ENCODE results near the gene PRAF2.
A peak's percentile ranks its signal among the peaks of the same experiment; 100 is the strongest.

Gene PRAF2

DNA sequence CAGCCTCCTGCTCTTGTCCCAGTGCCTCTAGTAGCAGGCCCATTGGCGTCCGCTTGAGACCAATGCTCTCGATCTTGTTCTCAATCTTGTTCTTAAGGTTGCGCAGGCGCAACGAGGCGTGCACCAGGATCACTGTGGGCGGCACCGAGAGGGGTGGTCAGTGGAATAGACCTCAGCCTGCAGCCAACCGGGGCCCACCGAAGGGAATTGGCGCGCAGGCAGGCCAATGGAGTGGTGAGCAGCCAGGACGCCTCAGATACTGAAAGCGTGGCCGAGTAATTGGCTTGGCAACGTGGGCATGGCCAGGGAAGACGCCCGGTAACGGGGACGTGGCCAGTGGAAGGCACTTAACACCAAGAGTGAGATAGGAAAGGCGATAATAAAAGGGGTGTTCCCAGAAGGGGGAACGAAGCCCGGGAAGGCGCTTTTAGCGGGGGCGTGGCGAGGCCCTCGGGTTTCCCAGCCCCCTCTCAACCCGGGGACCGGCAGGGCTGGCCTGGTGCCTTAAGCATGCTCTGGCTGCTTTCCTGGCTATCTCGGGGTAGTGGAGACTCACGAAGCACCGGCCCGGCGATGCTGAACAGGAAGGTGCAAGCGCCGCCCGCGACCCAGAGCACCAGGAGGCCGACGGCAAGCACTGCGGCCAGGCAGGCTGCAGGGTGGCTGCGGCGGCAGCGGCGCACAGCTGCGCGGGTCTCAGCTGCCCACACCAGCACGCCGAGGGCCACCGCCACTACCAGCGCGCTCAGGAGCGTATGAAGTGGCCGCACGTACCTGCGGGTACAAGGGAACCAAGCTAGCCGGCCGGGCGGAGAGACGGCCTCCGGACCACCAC, 1.7 kb downstream of the PRAF2 start:
- no peak for DNase-seq

DNA sequence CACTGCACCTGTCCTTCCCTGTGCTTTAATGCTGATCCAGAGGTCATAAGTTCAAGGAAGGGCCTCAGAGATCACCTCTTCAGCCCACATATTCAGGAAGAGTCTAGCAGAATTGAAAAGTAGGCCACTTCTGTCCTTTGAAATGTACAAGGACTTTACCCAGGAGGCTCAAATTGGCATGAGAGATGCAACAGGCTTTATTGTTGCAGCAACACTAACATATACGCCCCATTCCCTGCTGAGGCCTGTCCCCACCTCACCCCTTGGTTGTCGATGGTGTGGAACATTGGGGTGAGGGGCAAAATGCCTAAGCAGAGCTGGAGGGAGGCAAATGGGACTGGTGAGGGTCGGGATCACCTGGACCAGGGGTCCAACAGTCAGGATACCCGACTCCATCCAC, 2.8 kb downstream of the PRAF2 start:
- DNase-seq: no peak

DNA sequence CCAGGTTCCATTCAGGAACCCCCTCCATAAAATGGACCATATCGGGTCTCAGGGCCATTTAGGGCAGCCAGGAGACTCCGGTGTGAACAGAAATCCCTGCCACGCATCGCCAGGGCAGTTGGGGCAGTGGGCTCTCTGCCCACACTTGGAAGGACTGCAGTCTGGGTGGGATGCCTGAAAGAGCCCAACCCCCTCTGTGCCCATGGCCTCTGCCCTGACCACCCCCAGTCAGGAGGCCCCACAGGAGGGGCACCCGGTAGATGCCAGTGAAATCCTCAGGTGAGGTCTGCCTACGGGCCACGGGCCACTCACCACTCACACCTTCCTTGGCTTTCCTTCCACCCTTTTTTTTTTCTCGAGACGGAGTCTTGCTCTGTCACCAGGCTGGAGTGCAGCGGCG, 4.8 kb downstream of the PRAF2 start:
- no peak for DNase-seq

DNA sequence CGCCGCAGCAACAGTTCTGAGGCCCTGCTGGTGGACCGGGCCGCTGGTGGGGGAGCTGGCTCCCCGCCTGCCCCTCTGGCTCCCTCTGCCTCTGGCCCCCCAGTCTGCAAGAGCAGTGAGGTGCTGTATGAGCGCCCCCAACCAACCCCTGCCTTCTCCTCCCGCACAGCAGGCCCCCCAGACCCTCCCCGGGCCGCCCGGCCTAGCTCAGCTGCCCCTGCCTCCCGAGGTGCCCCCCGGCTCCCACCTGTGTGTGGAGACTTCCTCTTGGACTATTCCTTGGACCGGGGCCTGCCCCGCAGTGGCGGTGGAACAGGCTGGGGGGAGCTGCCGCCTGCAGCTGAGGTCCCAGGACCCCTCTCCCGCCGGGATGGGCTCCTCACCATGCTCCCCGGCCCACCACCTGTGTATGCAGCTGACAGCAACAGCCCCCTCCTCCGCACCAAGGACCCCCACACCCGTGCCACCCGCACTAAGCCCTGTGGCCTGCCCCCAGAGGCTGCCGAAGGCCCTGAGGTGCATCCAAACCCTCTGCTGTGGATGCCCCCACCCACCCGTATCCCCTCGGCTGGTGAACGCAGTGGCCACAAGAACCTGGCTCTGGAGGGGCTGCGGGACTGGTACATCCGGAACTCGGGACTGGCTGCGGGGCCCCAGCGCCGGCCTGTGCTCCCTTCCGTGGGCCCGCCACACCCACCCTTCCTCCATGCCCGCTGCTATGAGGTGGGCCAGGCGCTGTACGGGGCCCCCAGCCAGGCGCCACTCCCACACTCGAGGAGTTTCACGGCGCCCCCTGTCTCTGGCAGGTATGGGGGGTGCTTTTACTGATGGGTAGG, 6.3 kb downstream of the PRAF2 start:
- no peak for DNase-seq

DNA sequence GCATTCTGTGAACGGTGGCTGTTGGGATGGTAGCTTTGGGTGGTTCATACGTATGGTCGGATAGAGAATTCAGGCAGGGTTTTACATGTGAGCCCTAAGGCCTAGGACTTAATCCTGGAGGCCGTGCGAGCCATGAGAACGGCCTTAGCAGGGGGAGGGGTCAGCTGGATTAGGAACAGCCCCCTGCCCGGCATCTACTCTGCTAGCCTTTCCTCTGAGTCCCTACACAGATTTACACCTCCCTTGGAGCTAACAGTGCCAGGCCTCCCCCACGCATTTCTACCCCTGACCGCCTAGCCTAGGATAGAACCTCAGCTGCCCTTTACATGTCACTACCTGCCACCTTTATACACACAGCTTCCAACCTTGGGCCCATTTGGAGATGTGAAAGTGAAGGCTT, 7.1 kb downstream of the PRAF2 start:
- no peak for DNase-seq

DNA sequence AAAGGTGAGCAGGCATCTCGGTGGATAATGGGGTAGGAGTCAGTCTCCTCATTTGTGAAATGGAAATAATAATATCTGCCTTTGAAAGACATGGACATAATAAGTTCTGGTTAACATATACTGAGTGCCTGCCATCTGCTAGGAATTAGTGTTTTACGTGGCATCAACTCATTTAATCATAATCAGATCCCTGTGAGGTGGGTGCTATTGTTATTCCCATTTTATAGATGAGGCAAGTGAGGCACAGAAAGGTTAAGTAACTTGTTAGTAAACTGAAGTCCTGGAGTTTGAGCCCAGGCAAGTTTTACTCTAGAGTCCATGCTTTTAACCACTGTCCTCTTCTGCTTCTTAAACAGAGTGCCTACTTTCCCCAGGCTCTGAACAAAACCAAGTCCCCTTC, 7.5 kb downstream of the PRAF2 start:
- no peak for DNase-seq

DNA sequence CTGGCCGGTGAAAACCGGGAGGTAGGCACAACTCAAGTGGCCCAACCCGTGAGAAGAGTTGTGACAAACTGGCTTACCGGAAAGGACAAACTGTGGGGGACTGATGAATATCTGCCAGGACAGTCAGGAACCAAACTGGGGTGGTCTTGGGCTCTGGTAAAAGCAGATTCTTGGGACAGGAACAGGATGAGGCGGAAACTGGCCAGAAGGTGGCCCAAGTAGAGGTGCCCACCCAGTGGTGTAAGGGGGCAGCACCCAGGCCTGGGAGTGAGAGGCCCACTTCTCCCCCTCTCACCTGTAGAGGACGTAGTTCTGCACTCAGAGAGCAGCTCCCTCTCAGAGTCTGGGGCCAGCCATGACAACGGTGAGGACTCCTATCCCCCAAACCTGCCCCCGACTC, 9.1 kb downstream of the PRAF2 start:
- DNase-seq: no peak

DNA sequence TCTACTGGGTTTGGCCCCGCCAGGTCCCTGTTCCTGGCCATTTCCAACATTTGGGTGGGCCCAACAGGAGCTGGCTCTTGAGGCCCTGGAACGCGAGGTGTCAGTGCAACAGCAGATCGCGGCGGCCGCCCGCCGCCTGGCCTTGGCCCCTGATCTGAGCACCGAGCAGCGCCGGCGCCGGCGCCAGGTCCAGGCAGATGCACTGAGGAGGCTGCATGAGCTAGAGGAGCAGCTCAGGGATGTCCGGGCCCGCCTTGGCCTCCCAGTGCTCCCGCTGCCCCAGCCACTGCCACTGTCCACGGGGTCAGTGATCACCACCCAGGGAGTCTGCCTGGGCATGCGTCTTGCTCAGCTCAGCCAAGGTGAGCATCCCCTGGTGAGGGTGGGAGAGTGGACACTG, 9.5 kb downstream of the PRAF2 start:
- DNase-seq: no peak

DNA sequence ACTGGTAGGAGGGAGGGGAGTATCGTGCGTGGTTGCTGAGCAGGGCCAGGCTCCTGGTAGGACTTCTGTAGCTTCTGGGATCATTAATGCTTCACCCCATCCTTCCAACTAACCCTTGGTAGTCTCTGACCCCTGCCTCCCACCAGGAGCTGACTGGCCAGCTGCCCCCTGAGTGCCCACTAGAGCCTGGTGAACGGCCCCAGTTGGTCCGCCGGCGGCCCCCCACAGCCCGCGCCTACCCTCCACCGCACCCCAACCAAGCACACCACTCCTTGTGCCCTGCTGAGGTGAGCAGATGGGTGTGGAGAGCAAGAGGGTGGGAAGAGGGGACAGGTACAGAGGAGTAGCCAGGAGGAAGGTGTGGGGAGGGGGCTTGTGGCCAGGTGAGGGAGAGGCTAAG, 10.1 kb downstream of the PRAF2 start:
- DNase-seq: no peak

DNA sequence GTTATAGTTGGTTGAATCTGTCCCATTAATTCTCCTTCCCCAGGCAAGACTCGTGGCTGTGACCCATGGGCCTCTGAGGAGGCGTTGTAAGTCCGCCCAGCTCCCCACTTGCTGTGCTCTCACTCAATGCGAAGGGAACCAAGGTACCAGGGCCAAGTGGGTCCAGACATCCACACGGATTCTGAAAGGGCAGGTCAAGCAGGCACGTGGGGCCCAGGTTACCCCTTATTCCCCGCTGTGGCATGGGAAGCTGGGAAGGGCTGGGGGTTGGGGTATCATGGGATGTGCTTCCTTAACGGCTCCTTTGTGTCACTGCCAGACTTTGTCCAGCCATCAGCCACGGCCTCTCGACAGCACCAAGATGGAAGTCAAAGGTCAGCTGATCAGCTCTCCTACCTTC, 11.9 kb downstream of the PRAF2 start:
- DNase-seq: no peak

DNA sequence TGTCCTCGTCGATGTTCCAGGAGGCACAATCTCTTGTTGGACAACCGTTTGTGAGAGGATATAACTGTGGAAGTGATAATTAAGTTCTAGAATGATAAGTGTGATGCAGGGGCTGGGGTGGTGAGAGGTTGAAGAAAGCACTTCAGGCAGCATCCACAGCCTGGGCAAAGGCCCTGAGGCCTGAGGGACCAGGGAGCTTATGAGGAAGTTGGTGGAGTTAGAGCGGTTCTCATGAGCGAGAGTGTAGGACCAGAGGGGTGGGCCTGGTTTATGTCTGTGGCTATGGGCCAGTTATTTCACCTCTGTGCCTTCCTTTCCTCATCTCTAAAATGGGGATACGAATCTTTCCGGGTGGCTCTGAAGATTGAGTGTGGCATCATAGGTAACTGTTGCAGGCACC, 12.3 kb downstream of the PRAF2 start:
- DNase-seq: no peak

DNA sequence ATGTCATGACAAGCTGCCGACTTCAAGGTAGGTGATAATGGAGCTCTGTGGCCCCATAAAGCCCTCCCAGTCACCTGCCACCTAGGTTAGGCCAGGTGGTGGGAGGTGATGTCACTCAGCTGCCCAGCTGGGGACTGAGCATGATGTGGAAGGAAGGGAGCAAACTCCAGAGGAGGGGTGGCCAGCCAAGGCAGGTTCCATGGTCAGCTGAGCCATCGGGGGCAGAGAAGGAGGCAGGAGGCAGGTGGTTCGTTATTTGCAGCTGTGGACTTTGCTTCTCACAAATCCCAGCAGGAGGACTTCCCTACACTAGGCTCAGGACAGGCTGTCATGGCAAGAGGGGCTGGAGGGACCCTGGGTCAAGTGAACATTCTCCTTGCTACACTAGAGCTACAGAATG, 12.9 kb downstream of the PRAF2 start:
- DNase-seq: no peak

DNA sequence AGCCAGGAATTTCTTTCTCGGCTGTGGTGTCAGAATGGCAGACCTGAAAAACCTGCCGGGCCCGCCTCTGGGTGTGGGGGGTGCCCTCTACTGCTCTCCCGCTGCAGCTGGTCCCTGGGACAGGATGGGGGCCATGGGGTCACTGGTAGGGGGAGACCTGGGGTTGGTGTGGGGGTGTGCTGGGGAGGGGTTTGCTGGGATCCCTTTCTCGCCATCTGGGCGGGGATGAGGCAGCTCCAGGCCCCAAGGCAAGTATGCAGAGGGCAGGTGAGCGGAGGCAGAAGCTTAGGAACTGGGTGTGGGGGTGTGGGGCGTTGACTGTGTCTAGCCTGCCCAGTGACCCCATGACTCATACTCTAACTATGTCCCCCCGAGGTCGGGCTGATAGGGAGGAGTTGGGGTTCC, 14.1 kb downstream of the PRAF2 start:
- no peak for DNase-seq

DNA sequence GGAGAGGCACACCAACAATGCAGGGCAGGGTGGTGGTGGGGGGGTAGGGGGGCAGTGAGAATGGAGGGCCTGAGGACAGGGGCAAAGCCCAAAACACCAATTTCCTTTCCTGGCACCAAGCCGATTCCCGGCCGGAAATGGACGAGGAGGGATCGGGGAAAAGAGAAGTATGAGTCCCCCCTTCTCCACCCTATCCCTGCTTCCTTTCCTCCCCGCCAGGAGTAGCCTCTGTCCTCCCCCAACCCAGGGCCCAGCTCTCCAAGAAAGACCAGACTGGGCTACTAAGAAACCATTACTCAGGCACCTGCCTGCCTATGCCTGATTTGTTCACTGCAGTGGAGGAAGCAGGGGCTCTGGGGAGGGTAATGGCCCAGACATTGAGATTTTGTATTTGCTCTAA, 14.6 kb downstream of the PRAF2 start:
- DNase-seq: no peak

DNA sequence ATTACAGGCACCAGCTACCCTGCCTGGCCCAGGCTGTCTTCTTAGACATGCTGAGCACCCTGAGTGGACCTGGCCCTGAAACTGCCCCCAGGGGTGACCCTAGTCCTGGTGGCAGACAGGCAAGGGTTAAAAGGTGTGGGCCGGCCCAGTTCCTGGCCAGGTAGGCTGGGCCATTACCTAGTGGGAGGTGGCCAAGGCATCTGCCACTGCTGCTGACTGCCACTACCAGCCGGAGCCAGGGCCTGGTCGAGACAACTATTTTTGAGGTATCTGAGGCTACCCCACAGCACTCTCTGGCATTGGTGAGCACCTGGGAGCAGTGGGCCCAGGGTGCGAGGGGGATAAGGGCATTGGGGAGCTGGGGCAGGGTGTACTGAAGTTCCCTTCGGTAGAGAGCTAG, 15.0 kb downstream of the PRAF2 start, which contains the start of gene CCDC120:
Gene CCDC120, plus strand, starts transcription at position 206 of the 400 bp plus-strand sequence. CDS start 3,043 bp downstream, outside the sequence.
- DNase-seq: no peak

DNA sequence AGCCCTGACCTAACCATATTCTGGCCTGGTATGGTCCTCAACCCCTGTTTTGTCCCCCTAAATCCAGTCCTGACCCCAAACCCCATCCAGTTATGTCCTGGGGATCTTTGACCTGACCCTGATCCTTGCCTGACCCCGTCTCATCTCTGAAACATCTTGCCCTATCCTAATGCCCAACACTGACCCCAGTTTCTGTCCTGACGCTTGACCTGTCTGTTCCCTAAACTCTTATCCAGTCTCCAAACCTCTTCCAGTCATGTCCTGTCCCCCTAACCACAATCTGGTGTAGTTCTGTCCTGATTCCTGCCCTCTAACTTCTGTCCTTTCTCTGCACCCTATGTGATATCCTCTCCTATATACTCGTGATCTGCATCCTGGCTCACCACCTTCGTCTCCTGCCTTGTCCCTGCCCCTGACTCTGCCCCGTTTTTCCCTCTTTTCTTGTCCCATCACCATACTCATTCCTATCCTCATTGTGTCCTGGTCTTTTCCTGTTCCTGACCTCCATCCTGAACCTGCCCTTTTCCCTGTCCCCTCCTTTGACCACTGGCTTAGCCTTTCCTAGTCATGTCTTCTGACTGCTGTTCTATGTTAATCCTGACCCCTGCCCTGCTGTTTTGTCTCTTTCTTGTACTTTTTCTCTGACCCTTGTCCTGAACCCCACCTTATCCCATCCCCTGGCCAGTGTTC, 19.6 kb downstream of the PRAF2 start:
- no peak for DNase-seq

DNA sequence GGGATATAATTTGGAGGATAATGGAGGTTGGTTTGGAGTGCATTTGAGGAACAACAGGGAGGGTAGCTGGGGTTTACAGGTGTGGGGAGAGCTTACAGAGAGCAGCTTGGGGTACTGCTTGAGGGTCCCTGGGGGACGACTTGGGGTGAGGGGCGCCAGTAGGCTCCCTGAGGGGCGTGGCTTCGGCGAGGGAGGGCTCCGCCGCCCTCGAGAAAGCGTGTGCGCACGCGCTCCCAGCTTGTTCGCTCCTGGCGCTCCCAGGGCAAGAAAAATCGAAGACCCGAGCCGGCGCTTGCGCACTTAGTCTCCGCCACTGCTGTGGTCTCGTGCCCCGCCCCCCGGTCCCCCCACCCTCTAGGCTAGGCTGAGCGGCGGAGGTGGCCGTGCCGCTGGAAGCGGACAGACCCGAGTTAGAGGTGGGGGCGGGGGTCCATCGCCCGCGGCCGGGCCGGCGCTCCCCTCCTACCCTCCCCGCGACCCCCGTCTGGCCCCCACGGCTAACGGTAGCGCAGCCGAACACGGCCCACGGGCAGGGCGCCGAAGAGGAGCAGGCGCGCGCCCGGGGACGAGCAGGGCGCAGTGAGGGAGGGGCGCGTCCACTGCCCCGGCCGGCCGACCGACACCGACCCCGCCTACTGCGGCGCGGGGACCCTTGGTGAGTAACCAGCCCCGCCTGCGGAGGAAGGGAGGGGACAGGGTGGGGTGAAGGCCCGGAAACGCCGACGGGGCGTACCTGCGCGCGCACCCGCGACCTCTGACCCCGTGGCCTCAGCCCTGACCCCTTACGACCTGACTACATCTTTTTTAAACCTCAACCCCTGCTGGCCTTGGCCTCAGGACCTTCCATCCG, 20.4 kb downstream of the PRAF2 start:
- DNase-seq: no peak

DNA sequence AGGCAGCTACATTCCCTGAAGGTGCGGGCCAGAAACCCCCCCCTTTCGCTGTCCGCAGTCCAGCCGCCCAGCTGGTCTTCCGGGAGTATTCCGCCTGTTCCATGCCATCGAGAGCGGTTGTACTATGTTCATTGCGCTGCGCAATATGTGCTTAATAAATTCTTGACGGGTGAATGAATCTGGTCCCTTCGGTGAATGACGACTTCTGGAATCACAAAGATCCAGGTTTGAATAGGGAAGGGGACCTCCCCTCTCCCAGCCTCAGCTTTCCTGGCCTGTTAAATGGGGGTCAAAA, 29.9 kb downstream of the PRAF2 start:
- no peak for DNase-seq

DNA sequence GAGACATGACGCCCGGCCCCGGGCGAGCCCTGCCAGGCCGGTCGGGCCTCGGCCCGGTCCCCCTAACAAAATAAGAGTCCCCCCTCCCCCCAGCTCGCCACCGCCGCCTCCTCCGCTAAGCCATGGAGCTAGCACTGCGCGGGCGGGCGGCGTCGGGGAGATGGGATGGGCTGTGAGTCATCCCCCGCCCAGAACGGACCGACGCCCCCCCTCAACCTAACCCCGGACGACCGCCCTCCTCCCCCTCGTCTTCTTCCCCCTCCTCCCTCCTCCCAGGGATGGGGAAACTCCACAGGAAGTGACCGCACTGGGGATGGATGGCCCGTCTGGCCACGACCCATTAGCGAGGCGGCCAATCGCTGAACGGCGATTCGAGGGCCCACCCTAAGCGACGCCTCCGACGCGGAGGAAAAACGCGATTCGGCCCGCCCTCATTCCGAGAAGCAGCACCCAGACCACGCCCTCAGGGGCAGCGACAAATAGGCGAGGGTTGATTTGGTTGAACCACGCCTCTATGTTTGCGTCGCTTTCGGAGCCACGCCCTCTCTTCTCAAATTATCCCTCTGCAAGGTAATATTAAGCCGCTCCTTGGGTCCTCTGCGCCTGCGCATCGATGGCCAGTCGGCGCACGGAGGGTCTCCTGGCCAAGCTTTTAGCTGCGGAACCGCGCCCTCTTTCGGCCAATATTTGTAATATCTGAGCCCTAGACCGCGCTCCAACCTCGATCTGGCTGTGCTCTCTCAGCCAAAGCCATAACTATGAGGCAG, 30.4 kb downstream of the PRAF2 start, which contains the start of gene TFE3:
Gene TFE3, minus strand, starts transcription at position 138 of the 767 bp plus-strand sequence. Its CDS starts 131 bp downstream, at position 7.
- DNase-seq: peak; percentile 98

DNA sequence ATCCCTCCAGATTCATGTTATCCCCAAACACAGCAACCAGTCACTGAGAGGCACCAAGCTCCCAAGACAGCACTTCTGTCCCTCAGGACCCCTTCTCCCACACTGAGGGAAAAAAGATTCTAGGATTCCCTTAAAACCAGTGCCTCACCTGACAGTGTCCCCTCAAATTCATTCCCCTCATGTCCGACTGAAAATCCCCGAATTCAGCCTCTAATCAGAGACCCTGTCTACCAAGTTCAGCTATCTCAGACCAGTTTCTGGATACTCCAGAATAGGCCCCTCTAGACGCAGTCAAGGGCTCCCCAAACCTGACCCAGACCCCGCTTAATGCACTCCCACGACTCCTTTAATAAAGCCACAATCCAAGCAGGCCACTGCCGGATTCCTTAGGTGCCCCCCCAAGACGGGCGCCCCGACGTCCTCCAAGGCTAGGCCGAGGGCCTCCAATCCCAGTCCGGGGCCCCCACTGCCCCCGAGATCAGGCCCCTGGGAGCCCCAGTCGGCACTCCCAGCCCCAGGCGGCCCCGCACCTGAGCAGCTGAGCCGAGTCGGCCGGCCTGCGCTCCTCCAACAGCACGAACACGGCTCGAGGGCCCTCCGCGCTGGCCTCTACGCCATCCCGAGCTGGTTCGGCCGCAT, 31.1 kb downstream of the PRAF2 start:
- DNase-seq: no peak

All from MV-4-11 (cell line).